Endothelial cell of umbilical vein (primary cell): ENCODE measurements around the gene NMNAT3. TPM values are rescaled to one million over a fixed set of nuclear protein-coding genes. Genes with fewer than 3 reads are reported as not detected.

ENCODE experiments used
- BruUV-seq: library from RNA; stranded (reverse); fragments of 400-500 nt; replicated peaks from 2 replicates; lab custom pipeline; 2021; lab: Mats Ljungman, UMichigan
- CTCF ChIA-PET: fragments of 300-600, 350-600 bp; sonication (Branson Sonifier 250); formaldehyde crosslinking; loops from one replicate; lab custom pipeline; 2021; ENCODE audit warnings: antibody characterized with exemption, inconsistent platforms; lab: Charles Lee
- POLR2A ChIA-PET: fragments of 300-600, 350-600 bp; sonication (Branson Sonifier 250); formaldehyde crosslinking; loops from one replicate; lab custom pipeline; 2021; ENCODE audit warnings: antibody characterized with exemption, inconsistent platforms; lab: Charles Lee
- DNase-seq: peaks from one replicate; pipeline ENCODE4 v3.0.0-alpha.2; 2011; ENCODE audit warnings: low read depth, low spot score
- FAIRE-seq: peaks from 2 replicates; lab custom pipeline; 2011; peaks lifted over from hg19 to GRCh38; lab: Jason Lieb, UNC
- H2AFZ ChIP-seq: 2 replicates; pipeline ENCODE4 v1.6.0; 2012; ENCODE audit warnings: low read depth, low read length, control low read depth, inconsistent platforms
- H3K27ac ChIP-seq: 2 replicates; pipeline ENCODE4 v1.5.1; 2011; ENCODE audit warnings: low read depth, mild to moderate bottlenecking, control low read depth, low read length, moderate library complexity; ENCODE audit not compliant: insufficient read depth
- H3K27me3 ChIP-seq, 2 experiments: 2 replicates each; pipeline versions ENCODE4 v1.6.0 to v1.6.1; 2011; ENCODE audit warnings: low read length in 2 of 2, mixed read lengths in 1 of 2; ENCODE audit not compliant: control insufficient read depth in 2 of 2, insufficient read depth in 2 of 2
- H3K36me3 ChIP-seq, 2 experiments: 2 replicates in 1 of 2; 3 replicates in 1 of 2; pipeline ENCODE4 v1.5.1; 2011; ENCODE audit warnings: low read length in 2 of 2, mild to moderate bottlenecking in 1 of 2, moderate library complexity in 1 of 2; ENCODE audit not compliant: control insufficient read depth in 2 of 2, insufficient read depth in 2 of 2; ENCODE audit errors: extremely low read depth in 1 of 2
- H3K4me1 ChIP-seq: 3 replicates; pipeline ENCODE4 v1.5.1; 2011; ENCODE audit warnings: mild to moderate bottlenecking, low read length; ENCODE audit not compliant: control insufficient read depth, insufficient read depth; ENCODE audit errors: extremely low read depth
- H3K4me2 ChIP-seq: 2 replicates; pipeline ENCODE4 v1.6.1; 2011; ENCODE audit warnings: low read length, control low read depth, mixed read lengths; ENCODE audit not compliant: insufficient read depth
- H3K4me3 ChIP-seq, 3 experiments: fragments of 200-600 bp in 1 of 3; sonication (generic), shearing (Covaris generic) in 1 of 3; replicated peaks in 1 of 3; 2 replicates each; pipeline ENCODE4 v1.5.1; 2011 to 2016; ENCODE audit warnings: control low read depth in 3 of 3, low read length in 3 of 3, mild to moderate bottlenecking in 2 of 3, inconsistent platforms in 1 of 3, low read depth in 1 of 3, moderate library complexity in 1 of 3; ENCODE audit not compliant: insufficient read depth in 1 of 3
- H3K79me2 ChIP-seq: 2 replicates; pipeline ENCODE4 v1.6.0; 2012; ENCODE audit warnings: low read length, inconsistent platforms; ENCODE audit not compliant: control insufficient read depth, insufficient read depth
- H3K9ac ChIP-seq: replicated peaks from 2 replicates; pipeline ENCODE3; 2011; ENCODE audit warnings: low read length, control low read depth; ENCODE audit not compliant: insufficient read depth; ENCODE audit errors: extremely low read depth
- H3K9me1 ChIP-seq: replicated peaks from 3 replicates; pipeline ENCODE4 v1.6.0; 2011; ENCODE audit warnings: mild to moderate bottlenecking, low read length; ENCODE audit not compliant: control insufficient read depth, insufficient read depth; ENCODE audit errors: extremely low read depth
- H3K9me3 ChIP-seq: replicated peaks from 2 replicates; pipeline ENCODE4 v1.5.1; 2012; ENCODE audit warnings: low read length, inconsistent platforms; ENCODE audit not compliant: control insufficient read depth, insufficient read depth
- H4K20me1 ChIP-seq: replicated peaks from 2 replicates; pipeline ENCODE3; 2011; ENCODE audit warnings: mild to moderate bottlenecking, low read length; ENCODE audit not compliant: control insufficient read depth, insufficient read depth; ENCODE audit errors: extremely low read depth
- CTCF ChIP-seq, 2 donors: IDR thresholded peaks; 1 replicate in 1 of 2; 2 replicates in 1 of 2; pipeline ENCODE4 v1.5.1; 2011; ENCODE audit warnings: low read length in 2 of 2, mild to moderate bottlenecking in 2 of 2, moderate library complexity in 2 of 2, control low read depth in 1 of 2, inconsistent platforms in 1 of 2, low read depth in 1 of 2; ENCODE audit not compliant: insufficient read depth in 1 of 2; ENCODE audit errors: extremely low read depth in 1 of 2
- EZH2 ChIP-seq: IDR thresholded peaks from 2 replicates; pipeline ENCODE4 v1.6.1; 2012; ENCODE audit warnings: borderline replicate concordance, low read depth, mild to moderate bottlenecking, moderate library complexity, low read length, inconsistent platforms; ENCODE audit not compliant: severe bottlenecking
- FOS ChIP-seq: IDR thresholded peaks from 2 replicates; pipeline ENCODE4 v1.6.1; 2011; ENCODE audit warnings: mild to moderate bottlenecking, low read length, moderate library complexity, borderline replicate concordance; ENCODE audit not compliant: insufficient read depth
- GATA2 ChIP-seq: IDR thresholded peaks from 2 replicates; pipeline ENCODE4 v1.7.0; 2011; ENCODE audit warnings: low read depth, mild to moderate bottlenecking, moderate library complexity, mixed read lengths, low read length; ENCODE audit not compliant: insufficient read length, insufficient read depth
- JUN ChIP-seq: IDR thresholded peaks from 2 replicates; pipeline ENCODE4 v1.6.1; 2011; ENCODE audit warnings: borderline replicate concordance, low read depth; ENCODE audit not compliant: insufficient read length, insufficient read depth
- MYC ChIP-seq: IDR thresholded peaks from one replicate; pipeline ENCODE4 v1.6.1; 2011; ENCODE audit warnings: mild to moderate bottlenecking, low read depth, low read length
- POLR2A ChIP-seq: IDR thresholded peaks from 2 replicates; pipeline ENCODE4 v1.6.1; 2012; ENCODE audit warnings: low read depth, mild to moderate bottlenecking, control low read depth, low read length
- dilution Hi-C: fragments of 300-500 bp; cut with MboI; formaldehyde crosslinking; loops from one replicate; pipeline ENCODE4 v1.15.0; 2019; ENCODE audit warnings: low sequenced_read_pairs; ENCODE audit not compliant: extremely low pct_ligation_motif_present
- intact Hi-C: fragments of 100-400 bp; cut with micrococcal nuclease; formaldehyde crosslinking; loops from one replicate; pipeline ENCODE4 v1.10.0; 2022
- polyA plus RNA-seq, 4 experiments: library from polyadenylated mRNA; depleted of rRNA in 3 of 4; stranded (reverse) in 3 of 4; unstranded in 1 of 4; fragments of >200 nt; gene quantifications; 2 replicates each; pipeline versions ENCODE4 v1.2.1 to v1.2.3, GENCODE V29; 2011 to 2012; ENCODE audit warnings: missing spikeins in 1 of 4
- total RNA-seq: library from RNA; stranded (reverse); gene quantifications from 2 replicates; pipeline ENCODE4 v1.2.3, GENCODE V29; 2021
- TF ChIP-seq, protein P1 (sequence below): IDR thresholded peaks from 2 replicates; pipeline ENCODE4 v1.6.1; 2011; ENCODE audit not compliant: insufficient read depth, insufficient read length

The NMNAT3 gene
- total and polyA plus RNA-seq, 2 donors (not counting 3 experiments of a cell fraction or from before 2014, with no cell fraction given), result 0.59 to 0.60 TPM

GRCh38 chr3:139655909-139656595 is 21.7 kb downstream of the NMNAT3 start:
- no peaks in the 10 kb centered on the region for H3K9me3 ChIP-seq
- H3K79me2 ChIP-seq, result no peaks in the 10 kb centered on the region
- no TSS peak for BruUV-seq
- TF ChIP-seq MYC (no peak), CTCF (IDR thresholded peaks at IDR 0.05; ENCODE audit: extremely low read depth in 1 of 2, insufficient read depth in 1 of 2, low read depth in 1 of 2, low read length in 2 of 2) (no peak), FOS (no peak), POLR2A (no peak), JUN (no peak), EZH2 (no peak), GATA2 (no peak)
- TF ChIP-seq, protein P1, sequence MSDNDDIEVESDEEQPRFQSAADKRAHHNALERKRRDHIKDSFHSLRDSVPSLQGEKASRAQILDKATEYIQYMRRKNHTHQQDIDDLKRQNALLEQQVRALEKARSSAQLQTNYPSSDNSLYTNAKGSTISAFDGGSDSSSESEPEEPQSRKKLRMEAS, result no peak
- no peak overlapping the region for H3K9ac ChIP-seq
- intact Hi-C loops, result no loop called here
- ChIA-PET POLR2A (no interaction called here), CTCF (no interaction called here)
- no peak overlapping the region for H2AFZ ChIP-seq
- no peak overlapping the region for H3K4me3 ChIP-seq
- H3K4me1 ChIP-seq, result no peaks in the 10 kb centered on the region
- DNase-seq, result no peak
- H3K9me1 ChIP-seq, result no peaks in the 10 kb centered on the region
- H3K27ac ChIP-seq, result no peak overlapping the region
- H3K4me2 ChIP-seq, result no peak overlapping the region
- no peak for FAIRE-seq
- dilution Hi-C loops, result no loop called here
- H4K20me1 ChIP-seq, result no peaks in the 10 kb centered on the region
- H3K36me3 ChIP-seq, result no peaks in the 10 kb centered on the region
- H3K27me3 ChIP-seq, result no peaks in the 10 kb centered on the region
